Measurements from ENCODE around the gene ASTL.

The ASTL gene

DNA sequence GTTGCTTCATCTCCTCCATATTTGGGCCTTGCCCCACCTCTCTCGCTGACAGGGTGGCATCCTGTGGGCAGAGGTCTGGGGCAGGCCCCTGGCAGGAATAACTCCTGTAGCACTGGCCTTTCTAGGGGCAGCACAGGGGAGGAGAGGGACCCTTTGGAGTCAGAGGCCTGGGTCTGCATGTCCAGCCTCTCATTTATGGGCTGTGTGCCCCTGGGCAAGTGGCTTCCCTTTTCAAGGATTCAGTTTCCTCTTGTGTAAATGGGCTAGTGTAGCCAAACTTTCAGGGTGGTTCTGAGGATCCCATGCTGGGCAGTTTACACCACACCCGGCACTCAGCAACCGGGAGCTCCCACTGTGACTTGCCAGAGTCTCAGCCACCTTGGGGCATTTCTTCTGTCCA is 45.4 kb downstream of the ASTL start:
- TF ChIP-seq, protein P1, sequence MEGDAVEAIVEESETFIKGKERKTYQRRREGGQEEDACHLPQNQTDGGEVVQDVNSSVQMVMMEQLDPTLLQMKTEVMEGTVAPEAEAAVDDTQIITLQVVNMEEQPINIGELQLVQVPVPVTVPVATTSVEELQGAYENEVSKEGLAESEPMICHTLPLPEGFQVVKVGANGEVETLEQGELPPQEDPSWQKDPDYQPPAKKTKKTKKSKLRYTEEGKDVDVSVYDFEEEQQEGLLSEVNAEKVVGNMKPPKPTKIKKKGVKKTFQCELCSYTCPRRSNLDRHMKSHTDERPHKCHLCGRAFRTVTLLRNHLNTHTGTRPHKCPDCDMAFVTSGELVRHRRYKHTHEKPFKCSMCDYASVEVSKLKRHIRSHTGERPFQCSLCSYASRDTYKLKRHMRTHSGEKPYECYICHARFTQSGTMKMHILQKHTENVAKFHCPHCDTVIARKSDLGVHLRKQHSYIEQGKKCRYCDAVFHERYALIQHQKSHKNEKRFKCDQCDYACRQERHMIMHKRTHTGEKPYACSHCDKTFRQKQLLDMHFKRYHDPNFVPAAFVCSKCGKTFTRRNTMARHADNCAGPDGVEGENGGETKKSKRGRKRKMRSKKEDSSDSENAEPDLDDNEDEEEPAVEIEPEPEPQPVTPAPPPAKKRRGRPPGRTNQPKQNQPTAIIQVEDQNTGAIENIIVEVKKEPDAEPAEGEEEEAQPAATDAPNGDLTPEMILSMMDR (IDR thresholded peaks at IDR 0.05; ENCODE audit: low read depth, low read length, missing control alignments), result no peak
- H3K4me3 ChIP-seq (replicated peaks; ENCODE audit: low read depth, low read length), result no peak overlapping the region
- DNase-seq (ENCODE audit: extremely low read depth, low read depth), result no peak

DNA sequence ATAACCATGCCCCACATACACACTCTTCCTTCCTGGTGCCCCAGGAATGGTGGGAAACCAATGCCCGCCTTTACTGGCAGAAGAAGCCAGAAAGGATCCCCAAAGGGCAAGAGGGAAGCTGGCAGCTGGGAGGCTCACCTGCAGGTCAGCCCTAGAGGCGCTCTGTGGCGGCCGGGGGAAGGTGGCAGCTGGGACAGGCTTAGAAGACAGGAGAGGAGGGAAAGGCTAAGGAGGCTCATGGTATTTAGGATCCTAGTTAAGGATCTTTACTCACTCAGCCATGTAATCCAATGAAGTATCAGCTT is 45.8 kb downstream of the ASTL start:
- TF ChIP-seq, protein P1 (IDR thresholded peaks at IDR 0.05; ENCODE audit: low read depth, low read length, missing control alignments), result no peak
- DNase-seq (ENCODE audit: extremely low read depth, low read depth), result no peak
- no peak overlapping the region for H3K4me3 ChIP-seq (replicated peaks; ENCODE audit: low read depth, low read length)

DNA sequence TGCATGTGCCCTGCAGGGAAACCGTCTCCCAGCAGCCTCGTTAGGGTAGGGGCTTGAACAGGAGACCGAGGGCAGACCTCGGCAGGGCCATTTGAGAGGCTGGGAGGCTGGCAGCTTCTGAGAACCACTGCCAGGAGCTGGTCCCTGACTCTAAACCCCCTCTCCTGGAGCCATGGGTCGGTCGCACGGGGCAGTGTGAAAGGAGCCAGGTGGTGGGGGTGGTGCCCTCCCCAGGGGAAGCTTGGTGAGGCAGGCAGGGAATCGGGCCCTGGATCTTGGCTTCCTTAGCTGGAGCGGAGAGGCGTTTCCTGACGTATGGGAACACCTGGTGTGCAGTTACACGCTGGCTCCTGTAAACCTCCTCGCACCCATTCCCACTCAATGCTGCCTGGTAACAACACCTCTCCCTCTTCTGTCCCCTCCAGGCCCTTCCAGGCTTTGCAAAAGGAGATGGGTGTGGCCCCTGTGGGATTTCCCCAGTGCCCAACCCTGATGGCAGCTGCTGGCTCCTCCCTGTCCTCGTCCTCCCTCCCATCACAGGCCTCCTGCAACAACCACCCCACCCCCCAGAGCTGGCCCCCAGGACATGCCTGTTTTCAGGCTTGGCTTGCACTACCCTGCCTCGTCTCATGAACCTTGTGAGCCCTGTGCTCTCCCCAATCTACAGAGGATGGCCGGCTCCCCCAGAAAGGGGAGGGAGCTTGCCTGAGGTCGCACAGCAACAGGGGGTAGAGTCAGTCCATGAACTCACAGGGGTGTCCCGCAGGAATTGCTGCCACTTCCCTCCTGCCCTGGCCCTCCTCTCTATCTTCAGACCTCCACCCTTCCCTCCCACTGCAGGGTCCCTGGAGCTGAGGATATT is 46.4 kb downstream of the ASTL start:
- no peak for DNase-seq (ENCODE audit: extremely low read depth, low read depth)
- H3K4me3 ChIP-seq (replicated peaks; ENCODE audit: low read depth, low read length), result no peak overlapping the region
- TF ChIP-seq, protein P1 (IDR thresholded peaks at IDR 0.05; ENCODE audit: low read depth, low read length, missing control alignments), result no peak

GRCh38 chr2:96091141-96091710 is 47.1 kb downstream of the ASTL start:
- no peak for DNase-seq (ENCODE audit: extremely low read depth, low read depth)
- H3K4me3 ChIP-seq (replicated peaks; ENCODE audit: low read depth, low read length), result no peak overlapping the region
- TF ChIP-seq, protein P1 (IDR thresholded peaks at IDR 0.05; ENCODE audit: low read depth, low read length, missing control alignments), result no peak

DNA sequence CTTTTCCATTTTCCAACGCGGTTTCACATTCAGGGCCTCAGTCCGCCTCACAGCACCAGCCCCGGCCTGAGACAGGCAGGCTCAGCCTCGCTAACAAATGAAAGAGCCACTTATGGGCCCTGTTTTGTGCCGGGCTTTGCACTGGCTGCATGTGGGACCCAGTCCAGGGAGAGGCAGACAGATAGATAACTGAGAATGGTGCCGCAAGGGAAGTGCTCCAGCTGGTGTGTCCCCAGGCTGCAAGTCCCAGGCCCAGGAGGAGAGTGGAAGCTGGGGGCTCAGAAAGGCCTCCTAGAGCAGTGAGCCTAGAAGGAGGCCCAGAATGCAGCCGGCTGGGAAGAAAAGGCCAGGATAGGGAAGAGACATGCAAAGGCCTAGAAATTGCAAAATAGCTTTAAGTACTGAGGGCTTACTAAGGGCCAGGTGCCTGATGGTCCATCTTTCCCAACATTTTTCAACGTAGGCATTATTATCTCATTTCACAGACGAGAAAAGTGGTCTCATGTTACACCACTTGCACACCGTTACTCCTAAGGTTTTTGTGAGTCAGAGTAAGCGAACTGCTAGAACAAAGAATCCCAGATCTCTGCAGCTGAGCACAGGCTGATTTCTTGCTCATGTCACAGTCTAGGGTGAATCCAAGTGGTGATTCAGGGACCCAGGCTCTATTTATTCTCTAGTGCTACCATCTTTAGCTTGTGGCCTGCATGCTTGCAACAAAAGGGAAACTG is 47.9 kb downstream of the ASTL start:
- DNase-seq (ENCODE audit: extremely low read depth, low read depth), result no peak
- TF ChIP-seq, protein P1 (IDR thresholded peaks at IDR 0.05; ENCODE audit: low read depth, low read length, missing control alignments), result no peak
- no peak overlapping the region for H3K4me3 ChIP-seq (replicated peaks; ENCODE audit: low read depth, low read length)

GRCh38 chr2:96089356-96090195 is 48.7 kb downstream of the ASTL start:
- H3K4me3 ChIP-seq (replicated peaks; ENCODE audit: low read depth, low read length), result no peak overlapping the region
- no peak for DNase-seq (ENCODE audit: extremely low read depth, low read depth)
- TF ChIP-seq, protein P1 (IDR thresholded peaks at IDR 0.05; ENCODE audit: low read depth, low read length, missing control alignments), result no peak
